ENCODE measurements around the gene MPRIP. TPM values are rescaled to one million over a fixed set of nuclear protein-coding genes. Genes with fewer than 3 reads are reported as not detected.

The MPRIP gene
- total and polyA plus RNA-seq, 4 donors: 121 to 342 (median 175) TPM

- DNase-seq (no peak), ATAC-seq (ENCODE audit: insufficient read depth, low FRiP score) (no peak)
- 94 to 97% methylated on average over 4 of the region's 4 CpGs for WGBS, 2 donors
- H3K27ac ChIP-seq (ENCODE audit: low read depth in 1 of 2, low read length in 1 of 2): no peak overlapping the region
- no peaks in the 10 kb centered on the region for H3K4me1 ChIP-seq (ENCODE audit: control insufficient read depth in 5 of 5, insufficient read depth in 5 of 5, low read length in 5 of 5)
- peaks cover 43 to 70% (median 62%) of the 10 kb centered on the region in 4 donors for H3K36me3 ChIP-seq (ENCODE audit: control insufficient read depth in 4 of 4, insufficient read depth in 4 of 4, low read length in 4 of 4)
- no peaks in the 10 kb centered on the region for H3K9me3 ChIP-seq (ENCODE audit: control insufficient read depth in 4 of 4, insufficient read depth in 3 of 4, low read length in 3 of 4)
- no peak overlapping the region for H3K9ac ChIP-seq (ENCODE audit: insufficient read depth in 1 of 2, low read length in 2 of 2)
- H3K27me3 ChIP-seq (ENCODE audit: control insufficient read depth in 3 of 3, insufficient read depth in 3 of 3, low read length in 2 of 3): no peaks in the 10 kb centered on the region
- no peak for TF ChIP-seq CTCF (IDR thresholded peaks at IDR 0.05; ENCODE audit: control extremely low read depth, extremely low read depth)
- H3K4me3 ChIP-seq: no peak overlapping the region
Observed at GRCh38 chr17:17159571-17159970, 117.3 kb downstream of the MPRIP start.

- no peak overlapping the region for H3K4me3 ChIP-seq
- H3K9me3 ChIP-seq (ENCODE audit: control insufficient read depth in 4 of 4, insufficient read depth in 3 of 4, low read length in 3 of 4): no peaks in the 10 kb centered on the region
- H3K4me1 ChIP-seq (ENCODE audit: control insufficient read depth in 5 of 5, insufficient read depth in 5 of 5, low read length in 5 of 5): no peaks in the 10 kb centered on the region
- DNase-seq (no peak), ATAC-seq (ENCODE audit: insufficient read depth, low FRiP score) (no peak)
- WGBS, 2 donors: 94 to 96% methylated on average over 6 of the region's 6 CpGs
- TF ChIP-seq CTCF (IDR thresholded peaks at IDR 0.05; ENCODE audit: control extremely low read depth, extremely low read depth): no peak
- H3K27ac ChIP-seq (ENCODE audit: low read depth in 1 of 2, low read length in 1 of 2): no peak overlapping the region
- H3K27me3 ChIP-seq (ENCODE audit: control insufficient read depth in 3 of 3, insufficient read depth in 3 of 3, low read length in 2 of 3): no peaks in the 10 kb centered on the region
- H3K9ac ChIP-seq (ENCODE audit: insufficient read depth in 1 of 2, low read length in 2 of 2): no peak overlapping the region
- peaks cover 30 to 72% (median 61%) of the 10 kb centered on the region in 4 donors for H3K36me3 ChIP-seq (ENCODE audit: control insufficient read depth in 4 of 4, insufficient read depth in 4 of 4, low read length in 4 of 4)
Observed at GRCh38 chr17:17161121-17161520, 118.9 kb downstream of the MPRIP start.

- Histone ChIP-seq H3K27ac (ENCODE audit: low read depth in 1 of 2, low read length in 1 of 2) (no peak overlapping the region), H3K27me3 (ENCODE audit: control insufficient read depth in 3 of 3, insufficient read depth in 3 of 3, low read length in 2 of 3) (no peaks in the 10 kb centered on the region), H3K4me3 (no peak overlapping the region), H3K4me1 (ENCODE audit: control insufficient read depth in 5 of 5, insufficient read depth in 5 of 5, low read length in 5 of 5) (no peaks in the 10 kb centered on the region), H3K9me3 (ENCODE audit: control insufficient read depth in 4 of 4, insufficient read depth in 3 of 4, low read length in 3 of 4) (no peaks in the 10 kb centered on the region), H3K9ac (ENCODE audit: insufficient read depth in 1 of 2, low read length in 2 of 2) (no peak overlapping the region), H3K36me3 (ENCODE audit: control insufficient read depth in 4 of 4, insufficient read depth in 4 of 4, low read length in 4 of 4) (peaks cover 36 to 73% (median 60%) of the 10 kb centered on the region in 4 donors)
- ATAC-seq (ENCODE audit: insufficient read depth, low FRiP score) (no peak), DNase-seq (no peak)
- 93 to 95% methylated on average over 4 of the region's 4 CpGs for WGBS, 2 donors
- TF ChIP-seq CTCF (IDR thresholded peaks at IDR 0.05; ENCODE audit: control extremely low read depth, extremely low read depth): no peak
Observed at GRCh38 chr17:17161759-17162158, 119.5 kb downstream of the MPRIP start.

- no peak for TF ChIP-seq CTCF (IDR thresholded peaks at IDR 0.05; ENCODE audit: control extremely low read depth, extremely low read depth)
- DNase-seq: no peak
Observed at GRCh38 chr17:17164156-17164555, 121.9 kb downstream of the MPRIP start.

More at GRCh38 chr17:17164156-17164555, 121.9 kb downstream of the MPRIP start:
- WGBS, 2 donors: 96 to 98% methylated on average over 25 of the region's 25 CpGs
- no peak overlapping the region for H3K27ac ChIP-seq (ENCODE audit: low read depth in 1 of 2, low read length in 1 of 2)
- no peaks in the 10 kb centered on the region for H3K9me3 ChIP-seq (ENCODE audit: control insufficient read depth in 4 of 4, insufficient read depth in 3 of 4, low read length in 3 of 4)
- no peaks in the 10 kb centered on the region for H3K27me3 ChIP-seq (ENCODE audit: control insufficient read depth in 3 of 3, insufficient read depth in 3 of 3, low read length in 2 of 3)
- H3K36me3 ChIP-seq (ENCODE audit: control insufficient read depth in 4 of 4, insufficient read depth in 4 of 4, low read length in 4 of 4): peaks cover 25 to 75% (median 69%) of the 10 kb centered on the region in 4 donors
- ATAC-seq (ENCODE audit: insufficient read depth, low FRiP score): no peak
- no peak overlapping the region for H3K9ac ChIP-seq (ENCODE audit: insufficient read depth in 1 of 2, low read length in 2 of 2)
- no peak overlapping the region for H3K4me3 ChIP-seq
- peaks cover 0 to 2% (median 0%) of the 10 kb centered on the region in 5 donors for H3K4me1 ChIP-seq (ENCODE audit: control insufficient read depth in 5 of 5, insufficient read depth in 5 of 5, low read length in 5 of 5)

All from lung (tissue), 12 donors.